Adrenal gland (tissue), 5 donors: ENCODE data around the gene ARHGEF10L.

ENCODE experiments used
- CTCF ChIP-seq, 6 experiments: fragments of 450-650 bp in 4 of 6; fragments of 200-600 bp in 2 of 6; sonication (generic) in 1 of 6; IDR thresholded peaks; 1 replicate in 5 of 6; 2 replicates in 1 of 6; pipeline versions ENCODE4 v1.5.1 to v1.8.0; 2016 to 2021; ENCODE audit warnings: antibody characterized with exemption in 6 of 6, mild to moderate bottlenecking in 2 of 6, moderate library complexity in 1 of 6
- POLR2A ChIP-seq, 2 donors: fragments of 450-650 bp; IDR thresholded peaks; one replicate each; pipeline ENCODE4 v1.6.1; 2017; ENCODE audit warnings: antibody characterized with exemption in 2 of 2, mild to moderate bottlenecking in 2 of 2, moderate library complexity in 1 of 2
- donor health status: DM: no; HTN: no; CAD: no.

GRCh38 chr1:17746920-17747319, 207.4 kb downstream of the ARHGEF10L start:
- TF ChIP-seq CTCF (IDR thresholded peaks at IDR 0.05): no peak
- no peak for TF ChIP-seq POLR2A (IDR thresholded peaks at IDR 0.05)
